Ascending aorta (tissue), 2 donors: ENCODE results near the gene ZNF48. TPM values are rescaled to one million over a fixed set of nuclear protein-coding genes. Genes with fewer than 3 reads are reported as not detected.

Experiments
- DNase-seq, 2 donors: peaks; one replicate each; pipeline ENCODE4 v3.0.0-alpha.2; 2019; ENCODE audit warnings: low spot score in 2 of 2
- H3K27ac ChIP-seq, 2 donors: fragments of 200-600 bp; sonication (generic); one replicate each; pipeline ENCODE4 v1.5.1; 2016 to 2017; ENCODE audit warnings: mild to moderate bottlenecking in 1 of 2
- H3K27me3 ChIP-seq: fragments of 200-600 bp; sonication (generic); one replicate; pipeline ENCODE4 v1.5.1; 2017
- H3K36me3 ChIP-seq, 2 donors: fragments of 200-600 bp; sonication (generic); one replicate each; pipeline ENCODE4 v1.5.1; 2016
- H3K4me1 ChIP-seq, 2 donors: fragments of 200-600 bp; sonication (generic); one replicate each; pipeline ENCODE4 v1.5.1; 2016 to 2017; ENCODE audit warnings: mild to moderate bottlenecking in 1 of 2
- H3K4me3 ChIP-seq, 2 donors: fragments of 200-600 bp; sonication (generic); one replicate each; pipeline ENCODE4 v1.5.1; 2016 to 2017; ENCODE audit warnings: mild to moderate bottlenecking in 1 of 2
- H3K9me3 ChIP-seq, 2 donors: fragments of 200-600 bp; sonication (generic); one replicate each; pipeline ENCODE4 v1.5.1; 2016
- intact Hi-C: fragments of 100-400 bp; cut with DNase I; formaldehyde crosslinking; loops from one replicate; pipeline ENCODE4 v1.15.1; 2023
- total RNA-seq: library from RNA; depleted of rRNA; stranded (reverse); fragments of >200 nt; gene quantifications from one replicate; pipeline ENCODE4 v1.1.0, GENCODE V29; 2016
- TF ChIP-seq, protein P1 (sequence below), 3 experiments: fragments of 200-600 bp in 2 of 3; fragments of 450-650 bp in 1 of 3; sonication (generic) in 2 of 3; IDR thresholded peaks; one replicate each; pipeline ENCODE4 v1.5.1; 2016 to 2019; ENCODE audit warnings: antibody characterized with exemption in 3 of 3, mild to moderate bottlenecking in 1 of 3, moderate library complexity in 1 of 3

The ZNF48 gene
- total RNA-seq, 1 donor from 2014 or later, result 25.1 TPM

DNA sequence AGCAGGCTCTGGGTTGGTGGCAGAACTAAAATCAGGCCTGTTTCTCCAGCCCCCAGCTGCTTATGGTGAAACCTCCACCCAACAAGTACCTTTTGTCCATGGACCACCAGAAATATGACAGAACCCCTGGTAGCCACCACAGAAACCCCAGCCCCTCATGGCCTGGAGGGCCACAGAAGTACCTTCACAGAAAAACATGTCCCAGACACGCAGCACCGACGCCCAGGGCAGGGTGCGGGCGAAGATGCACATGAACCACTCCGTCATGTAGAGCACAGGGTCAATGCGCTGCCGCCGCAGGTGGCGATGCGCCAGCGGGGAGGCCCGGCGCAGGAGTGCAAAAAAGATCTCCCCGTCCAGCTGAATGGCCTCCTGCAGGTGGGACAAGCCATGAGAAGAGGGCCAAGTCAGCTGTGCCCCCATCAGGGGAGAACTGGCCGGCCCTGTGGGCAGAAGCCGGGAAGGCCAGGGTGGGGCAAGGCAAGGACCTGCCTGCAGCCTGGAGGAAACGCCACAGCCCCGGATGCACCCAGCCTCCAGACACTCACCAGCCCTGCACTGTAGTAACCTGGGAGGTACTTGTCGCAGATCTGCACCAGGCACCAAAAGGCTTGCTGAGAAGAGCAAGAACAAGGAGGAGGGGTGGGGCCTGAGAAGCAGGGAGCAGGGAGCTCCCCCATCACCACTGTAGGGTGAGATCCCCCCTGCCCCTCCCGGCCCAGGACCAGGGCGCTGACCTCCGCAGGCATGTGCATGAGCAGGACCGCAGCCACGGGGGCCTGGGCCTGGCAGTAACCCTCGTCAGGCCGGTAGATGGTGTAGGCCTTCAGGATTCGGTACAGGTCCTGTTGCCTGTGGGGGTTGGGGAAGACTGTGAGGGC lies 36.0 kb upstream of the ZNF48 start:
- H3K27ac ChIP-seq, result no peak overlapping the region
- no peak overlapping the region for H3K4me3 ChIP-seq
- no peaks in the 10 kb centered on the region for H3K9me3 ChIP-seq
- H3K27me3 ChIP-seq, result no peaks in the 10 kb centered on the region
- intact Hi-C loops, result loop anchor here (5.0 kb wide), 1 partner anchor 168 kb away; the partner anchor contains the start of gene ZNF768
- DNase-seq, result no peak
- TF ChIP-seq, protein P1, sequence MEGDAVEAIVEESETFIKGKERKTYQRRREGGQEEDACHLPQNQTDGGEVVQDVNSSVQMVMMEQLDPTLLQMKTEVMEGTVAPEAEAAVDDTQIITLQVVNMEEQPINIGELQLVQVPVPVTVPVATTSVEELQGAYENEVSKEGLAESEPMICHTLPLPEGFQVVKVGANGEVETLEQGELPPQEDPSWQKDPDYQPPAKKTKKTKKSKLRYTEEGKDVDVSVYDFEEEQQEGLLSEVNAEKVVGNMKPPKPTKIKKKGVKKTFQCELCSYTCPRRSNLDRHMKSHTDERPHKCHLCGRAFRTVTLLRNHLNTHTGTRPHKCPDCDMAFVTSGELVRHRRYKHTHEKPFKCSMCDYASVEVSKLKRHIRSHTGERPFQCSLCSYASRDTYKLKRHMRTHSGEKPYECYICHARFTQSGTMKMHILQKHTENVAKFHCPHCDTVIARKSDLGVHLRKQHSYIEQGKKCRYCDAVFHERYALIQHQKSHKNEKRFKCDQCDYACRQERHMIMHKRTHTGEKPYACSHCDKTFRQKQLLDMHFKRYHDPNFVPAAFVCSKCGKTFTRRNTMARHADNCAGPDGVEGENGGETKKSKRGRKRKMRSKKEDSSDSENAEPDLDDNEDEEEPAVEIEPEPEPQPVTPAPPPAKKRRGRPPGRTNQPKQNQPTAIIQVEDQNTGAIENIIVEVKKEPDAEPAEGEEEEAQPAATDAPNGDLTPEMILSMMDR (IDR thresholded peaks at IDR 0.05), result no peak
- H3K36me3 ChIP-seq, result peaks cover 30 to 43% of the 10 kb centered on the region in 2 donors
- H3K4me1 ChIP-seq, result peaks cover 0 to 16% of the 10 kb centered on the region in 2 donors

DNA sequence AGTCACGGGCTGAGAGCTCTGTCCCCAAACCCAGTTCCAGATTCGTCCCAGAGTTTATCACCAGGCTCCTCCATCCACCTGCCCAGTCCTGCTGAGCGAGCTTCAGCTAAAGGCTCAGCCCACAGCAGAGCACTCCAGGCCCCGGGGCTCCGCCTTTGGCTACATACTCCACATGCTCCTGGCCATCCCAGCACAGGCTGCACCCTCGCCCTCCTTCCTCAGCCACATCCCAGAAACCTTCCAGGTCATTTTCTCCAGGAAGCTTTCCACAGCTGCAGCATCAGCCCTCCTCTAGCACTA lies 35.4 kb upstream of the ZNF48 start:
- no peak overlapping the region for H3K4me3 ChIP-seq
- peaks cover 0 to 13% of the 10 kb centered on the region in 2 donors for H3K4me1 ChIP-seq
- no peak overlapping the region for H3K27ac ChIP-seq
- intact Hi-C loops, result loop anchor here (5.0 kb wide), 1 partner anchor 167 kb away; the partner anchor contains the start of gene ZNF768
- TF ChIP-seq, protein P1 (IDR thresholded peaks at IDR 0.05), result no peak
- peaks cover 34 to 49% of the 10 kb centered on the region in 2 donors for H3K36me3 ChIP-seq
- H3K9me3 ChIP-seq, result no peaks in the 10 kb centered on the region
- H3K27me3 ChIP-seq, result no peaks in the 10 kb centered on the region
- DNase-seq, result no peak

DNA sequence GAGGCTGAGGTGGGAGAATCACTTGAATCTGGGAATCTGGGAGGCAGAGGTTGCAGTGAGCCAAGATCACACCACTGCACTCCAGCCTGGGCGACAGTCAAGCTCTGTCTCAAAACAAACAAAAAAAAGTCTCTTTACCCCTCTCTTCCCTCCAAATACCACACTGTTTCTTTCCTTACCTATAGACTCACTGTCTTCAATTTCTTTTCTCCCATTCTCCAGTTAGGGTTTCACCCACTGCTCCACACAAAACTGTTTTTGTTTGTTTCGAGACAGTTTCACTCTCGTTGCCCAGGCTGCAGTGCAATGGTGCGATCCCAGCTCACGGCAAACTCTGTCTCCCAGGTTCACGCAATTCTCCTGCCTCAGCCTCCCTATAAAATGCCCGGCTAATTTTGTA lies 34.0 kb upstream of the ZNF48 start:
- Histone ChIP-seq H3K27ac (no peak overlapping the region), H3K9me3 (no peaks in the 10 kb centered on the region), H3K36me3 (peaks cover 40 to 60% of the 10 kb centered on the region in 2 donors), H3K4me3 (no peak overlapping the region), H3K4me1 (peaks cover 0 to 7% of the 10 kb centered on the region in 2 donors), H3K27me3 (no peaks in the 10 kb centered on the region)
- intact Hi-C loops, result no loop called here
- DNase-seq, result no peak
- TF ChIP-seq, protein P1 (IDR thresholded peaks at IDR 0.05), result no peak

DNA sequence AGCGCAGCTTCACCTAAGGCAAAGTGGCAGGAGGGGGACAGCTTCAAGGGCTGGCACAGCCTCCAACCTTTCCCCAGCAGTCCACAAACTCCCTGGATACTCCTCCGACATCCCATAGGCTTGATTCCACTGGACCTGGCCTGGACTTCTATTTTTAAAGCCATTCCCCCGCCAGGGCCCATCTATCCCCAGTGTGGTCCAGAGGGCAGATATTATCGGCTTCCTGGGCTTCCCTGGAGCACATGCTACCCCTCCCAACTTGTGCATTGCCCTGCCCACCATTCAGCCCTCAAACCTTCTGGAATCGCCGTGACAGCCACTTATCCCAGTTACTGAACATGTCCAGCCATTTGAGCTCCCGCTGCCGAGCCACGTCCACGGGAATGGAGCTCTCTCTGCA lies 30.0 kb upstream of the ZNF48 start:
- Histone ChIP-seq H3K27me3 (no peaks in the 10 kb centered on the region), H3K36me3 (peaks cover 24 to 31% of the 10 kb centered on the region in 2 donors), H3K27ac (no peak overlapping the region), H3K9me3 (no peaks in the 10 kb centered on the region), H3K4me3 (no peak overlapping the region), H3K4me1 (peaks cover 13 to 21% of the 10 kb centered on the region in 2 donors)
- intact Hi-C loops, result no loop called here
- TF ChIP-seq, protein P1 (IDR thresholded peaks at IDR 0.05), result no peak
- no peak for DNase-seq

DNA sequence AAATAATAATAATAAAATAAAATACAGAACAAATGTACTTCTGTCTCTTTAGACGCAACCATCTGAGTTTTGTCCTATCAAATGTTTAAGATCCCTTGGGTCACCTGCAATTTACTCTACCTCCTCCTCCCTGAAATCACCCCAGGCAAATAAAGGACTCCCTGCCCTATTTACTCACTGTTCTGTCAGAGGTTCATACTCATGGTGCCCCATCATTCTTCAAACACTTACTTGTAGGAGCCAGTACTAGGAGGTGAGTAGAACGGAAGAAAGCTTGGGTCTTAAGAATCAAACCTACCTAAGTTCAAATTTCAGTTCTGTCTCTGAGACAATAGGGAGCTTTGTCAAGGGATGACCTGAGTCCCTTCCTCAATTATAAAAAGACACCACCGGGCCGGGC lies 28.7 kb upstream of the ZNF48 start:
- H3K27ac ChIP-seq, result no peak overlapping the region
- H3K4me1 ChIP-seq, result peaks cover 13 to 25% of the 10 kb centered on the region in 2 donors
- H3K4me3 ChIP-seq, result peak overlapping the region in 1 of 2 donors; percentile 82

More for the DNA sequence above, 28.7 kb upstream of the ZNF48 start:
- Histone ChIP-seq H3K36me3 (peaks cover 24 to 28% of the 10 kb centered on the region in 2 donors), H3K27me3 (no peaks in the 10 kb centered on the region), H3K9me3 (no peaks in the 10 kb centered on the region)
- no peak for DNase-seq
- TF ChIP-seq, protein P1 (IDR thresholded peaks at IDR 0.05), result no peak
- intact Hi-C loops, result no loop called here
